Measurements from ENCODE around the gene BAG5.

The BAG5 gene

DNA sequence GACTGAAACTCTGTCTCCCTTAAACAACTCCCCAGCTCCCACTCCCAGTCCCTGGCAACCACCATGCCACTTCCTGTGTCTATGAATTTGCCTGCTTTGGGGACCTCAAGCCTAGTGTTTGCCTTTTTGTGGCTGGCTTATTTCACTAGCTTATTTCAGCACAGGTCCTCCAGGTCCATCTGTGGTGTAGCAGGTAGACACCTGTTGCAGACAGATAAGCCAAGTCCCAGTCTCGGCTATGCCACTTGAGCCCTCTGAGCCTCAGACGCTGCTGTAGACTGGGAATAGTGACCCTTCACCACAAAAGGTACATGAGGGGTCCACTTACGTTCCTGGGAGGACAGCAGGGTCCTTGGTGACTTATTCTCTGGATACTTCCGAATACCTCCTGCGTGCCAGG, 42.2 kb upstream of the BAG5 start:
- no peaks in the 10 kb centered on the region for H3K36me3 ChIP-seq
- no peak overlapping the region for H3K4me3 ChIP-seq (ENCODE audit: low read depth in 1 of 2, low read length in 1 of 2)
- H3K27ac ChIP-seq, result no peak overlapping the region
- H3K9me3 ChIP-seq, result no peaks in the 10 kb centered on the region
- TF ChIP-seq, protein P1, sequence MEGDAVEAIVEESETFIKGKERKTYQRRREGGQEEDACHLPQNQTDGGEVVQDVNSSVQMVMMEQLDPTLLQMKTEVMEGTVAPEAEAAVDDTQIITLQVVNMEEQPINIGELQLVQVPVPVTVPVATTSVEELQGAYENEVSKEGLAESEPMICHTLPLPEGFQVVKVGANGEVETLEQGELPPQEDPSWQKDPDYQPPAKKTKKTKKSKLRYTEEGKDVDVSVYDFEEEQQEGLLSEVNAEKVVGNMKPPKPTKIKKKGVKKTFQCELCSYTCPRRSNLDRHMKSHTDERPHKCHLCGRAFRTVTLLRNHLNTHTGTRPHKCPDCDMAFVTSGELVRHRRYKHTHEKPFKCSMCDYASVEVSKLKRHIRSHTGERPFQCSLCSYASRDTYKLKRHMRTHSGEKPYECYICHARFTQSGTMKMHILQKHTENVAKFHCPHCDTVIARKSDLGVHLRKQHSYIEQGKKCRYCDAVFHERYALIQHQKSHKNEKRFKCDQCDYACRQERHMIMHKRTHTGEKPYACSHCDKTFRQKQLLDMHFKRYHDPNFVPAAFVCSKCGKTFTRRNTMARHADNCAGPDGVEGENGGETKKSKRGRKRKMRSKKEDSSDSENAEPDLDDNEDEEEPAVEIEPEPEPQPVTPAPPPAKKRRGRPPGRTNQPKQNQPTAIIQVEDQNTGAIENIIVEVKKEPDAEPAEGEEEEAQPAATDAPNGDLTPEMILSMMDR (IDR thresholded peaks at IDR 0.05), result no peak
- peaks cover 13 to 14% of the 10 kb centered on the region in 2 experiments for H3K4me1 ChIP-seq (ENCODE audit: control insufficient read depth in 1 of 2, insufficient read depth in 1 of 2, low read depth in 1 of 2, low read length in 1 of 2)
- H3K27me3 ChIP-seq, result peaks cover 47% of the 10 kb centered on the region

DNA sequence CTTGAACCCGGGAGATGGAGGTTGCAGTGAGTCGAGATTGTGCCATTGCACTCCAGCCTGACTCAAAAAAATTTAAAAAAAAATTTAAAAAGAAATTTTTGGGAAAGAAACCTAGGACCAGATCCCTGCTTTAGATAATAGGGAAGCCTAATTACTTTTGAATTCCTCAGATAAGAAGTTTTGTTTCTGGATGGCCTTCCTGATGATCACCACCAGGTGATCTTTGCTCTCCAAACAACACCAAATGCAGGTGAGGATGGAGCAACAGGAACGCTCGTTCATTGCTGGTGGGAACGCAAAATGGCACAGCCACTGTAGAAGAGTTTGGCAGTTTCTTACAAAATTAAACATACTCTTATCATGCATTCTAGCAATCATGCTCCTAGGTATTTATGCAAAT, 38.0 kb upstream of the BAG5 start:
- H3K4me1 ChIP-seq (ENCODE audit: control insufficient read depth in 1 of 2, insufficient read depth in 1 of 2, low read depth in 1 of 2, low read length in 1 of 2), result no peaks in the 10 kb centered on the region
- H3K4me3 ChIP-seq (ENCODE audit: low read depth in 1 of 2, low read length in 1 of 2), result no peak overlapping the region
- no peak overlapping the region for H3K27ac ChIP-seq
- no peaks in the 10 kb centered on the region for H3K36me3 ChIP-seq
- no peaks in the 10 kb centered on the region for H3K9me3 ChIP-seq
- TF ChIP-seq, protein P1 (IDR thresholded peaks at IDR 0.05), result no peak
- H3K27me3 ChIP-seq, result peaks cover 6% of the 10 kb centered on the region

DNA sequence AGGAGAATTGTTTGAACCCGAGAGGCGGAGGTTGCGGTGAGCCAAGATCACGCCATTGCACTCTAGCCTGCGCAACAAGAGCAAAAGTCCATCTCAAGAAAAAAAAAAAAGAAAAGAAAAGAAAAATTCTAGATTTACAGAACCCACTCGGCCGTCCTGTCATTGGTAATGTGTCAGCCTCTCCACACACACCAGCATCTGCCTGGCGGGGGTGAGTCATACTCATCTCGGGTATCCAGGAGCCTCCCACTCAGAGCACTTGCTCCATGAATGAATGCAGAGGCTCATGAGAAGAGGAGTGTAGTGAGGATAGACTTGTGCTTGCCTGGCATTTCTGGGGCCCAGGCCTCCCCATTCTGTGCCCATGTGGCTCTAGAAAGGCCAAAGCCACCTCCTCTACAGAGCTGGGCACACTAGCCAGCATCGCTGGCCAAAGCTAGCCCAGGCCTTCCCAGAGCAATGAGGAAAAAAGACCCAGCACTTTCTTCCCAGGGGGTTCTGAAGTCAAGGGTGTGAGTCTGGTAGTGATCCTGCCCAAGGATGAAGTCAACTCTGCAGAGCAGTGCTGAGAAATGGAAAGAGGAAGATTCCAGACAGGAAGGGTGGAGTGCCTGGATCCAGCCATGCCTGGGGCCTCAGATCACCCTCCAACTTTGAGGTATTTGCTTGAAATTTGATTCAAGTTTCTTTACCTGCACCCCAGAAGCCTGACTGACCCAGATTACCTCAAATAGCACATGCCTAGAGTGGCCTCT, 35.3 kb upstream of the BAG5 start:
- no peaks in the 10 kb centered on the region for H3K4me1 ChIP-seq (ENCODE audit: control insufficient read depth in 1 of 2, insufficient read depth in 1 of 2, low read depth in 1 of 2, low read length in 1 of 2)
- no peaks in the 10 kb centered on the region for H3K9me3 ChIP-seq
- H3K27ac ChIP-seq, result no peak overlapping the region
- TF ChIP-seq, protein P1 (IDR thresholded peaks at IDR 0.05), result no peak
- no peaks in the 10 kb centered on the region for H3K27me3 ChIP-seq
- H3K36me3 ChIP-seq, result no peaks in the 10 kb centered on the region
- no peak overlapping the region for H3K4me3 ChIP-seq (ENCODE audit: low read depth in 1 of 2, low read length in 1 of 2)

DNA sequence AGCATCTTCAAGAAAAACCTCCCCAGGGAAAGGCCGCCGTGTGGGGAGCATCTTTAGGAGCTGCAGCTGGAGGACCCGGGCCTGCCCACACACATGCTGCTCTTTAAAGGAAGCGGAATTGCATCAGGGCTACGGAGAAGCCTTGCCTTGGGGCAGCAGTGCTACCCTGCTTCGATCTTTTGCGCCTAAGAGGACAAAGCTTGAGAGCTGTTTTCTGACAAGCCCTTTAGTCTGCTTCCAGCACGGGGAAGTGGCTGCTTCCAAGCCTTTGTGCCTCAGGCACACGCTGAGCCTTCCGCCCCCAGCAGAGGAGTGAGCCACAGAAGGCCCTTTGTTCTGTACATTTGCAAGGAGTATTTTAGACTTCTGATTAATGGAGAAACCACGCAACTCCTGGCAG, 31.8 kb upstream of the BAG5 start:
- Histone ChIP-seq H3K4me3 (ENCODE audit: low read depth in 1 of 2, low read length in 1 of 2) (no peak overlapping the region), H3K4me1 (ENCODE audit: control insufficient read depth in 1 of 2, insufficient read depth in 1 of 2, low read depth in 1 of 2, low read length in 1 of 2) (no peaks in the 10 kb centered on the region), H3K27ac (no peak overlapping the region), H3K27me3 (no peaks in the 10 kb centered on the region), H3K9me3 (no peaks in the 10 kb centered on the region), H3K36me3 (peaks cover 18% of the 10 kb centered on the region)
- TF ChIP-seq, protein P1 (IDR thresholded peaks at IDR 0.05), result no peak

DNA sequence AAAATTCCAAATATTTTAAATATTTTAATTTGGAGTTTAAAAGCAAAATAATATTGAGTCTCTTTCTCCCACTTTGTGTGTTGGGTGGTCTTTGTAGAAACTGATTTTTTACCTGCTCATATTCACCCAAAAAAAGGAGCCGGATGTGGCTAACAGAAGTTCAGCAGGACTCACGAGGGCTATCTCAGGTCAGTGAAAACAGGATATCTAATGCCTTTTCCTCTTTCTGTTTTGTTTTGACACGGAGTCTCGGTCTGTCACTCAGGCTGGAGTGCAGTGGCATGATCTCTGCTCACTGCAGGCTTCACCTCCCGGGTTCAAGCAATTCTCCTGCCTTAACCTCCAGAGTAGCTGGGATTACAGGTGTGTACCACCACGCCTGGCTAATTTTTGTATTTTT, 31.1 kb upstream of the BAG5 start:
- Histone ChIP-seq H3K4me1 (ENCODE audit: control insufficient read depth in 1 of 2, insufficient read depth in 1 of 2, low read depth in 1 of 2, low read length in 1 of 2) (no peaks in the 10 kb centered on the region), H3K4me3 (ENCODE audit: low read depth in 1 of 2, low read length in 1 of 2) (no peak overlapping the region), H3K27ac (no peak overlapping the region), H3K27me3 (no peaks in the 10 kb centered on the region), H3K36me3 (peaks cover 24% of the 10 kb centered on the region), H3K9me3 (no peaks in the 10 kb centered on the region)
- TF ChIP-seq, protein P1 (IDR thresholded peaks at IDR 0.05), result no peak

All from neutrophil (primary cell).